Measurements from ENCODE around the gene CCR5.
A peak's percentile ranks its signal among the peaks of the same experiment; 100 is the strongest.

Gene CCR5

GRCh38 chr3:46368569-46368968 is 2.2 kb upstream of the CCR5 start:
- no peak for FAIRE-seq
- DNase-seq (ENCODE audit: insufficient read length, low spot score) = no peak
- peak; percentile 15 for TF ChIP-seq CTCF (IDR thresholded peaks at IDR 0.05; ENCODE audit: insufficient read depth, missing control alignments)

DNA sequence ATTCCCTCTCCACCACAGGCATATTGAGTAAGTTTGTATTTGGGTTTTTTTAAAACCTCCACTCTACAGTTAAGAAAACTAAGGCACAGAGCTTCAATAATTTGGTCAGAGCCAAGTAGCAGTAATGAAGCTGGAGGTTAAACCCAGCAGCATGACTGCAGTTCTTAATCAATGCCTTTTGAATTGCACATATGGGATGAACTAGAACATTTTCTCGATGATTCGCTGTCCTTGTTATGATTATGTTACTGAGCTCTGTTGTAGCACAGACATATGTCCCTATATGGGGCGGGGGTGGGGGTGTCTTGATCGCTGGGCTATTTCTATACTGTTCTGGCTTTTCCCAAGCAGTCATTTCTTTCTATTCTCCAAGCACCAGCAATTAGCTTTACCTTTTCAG is 1.6 kb upstream of the CCR5 start:
- DNase-seq (ENCODE audit: insufficient read length, low spot score) (no peak), FAIRE-seq (no peak)
- TF ChIP-seq CTCF (IDR thresholded peaks at IDR 0.05; ENCODE audit: insufficient read depth, missing control alignments) = no peak

GRCh38 chr3:46369675-46370132 is 1.0 kb upstream of the CCR5 start:
- TF ChIP-seq CTCF (IDR thresholded peaks at IDR 0.05; ENCODE audit: insufficient read depth, missing control alignments) = no peak
- no peak for FAIRE-seq
- no peak for DNase-seq (ENCODE audit: insufficient read length, low spot score)

- DNase-seq (ENCODE audit: insufficient read length, low spot score) = no peak
- FAIRE-seq = no peak
- TF ChIP-seq CTCF (IDR thresholded peaks at IDR 0.05; ENCODE audit: insufficient read depth, missing control alignments) = no peak
Observed at GRCh38 chr3:46371519-46372340, 984 bp downstream of the CCR5 start.

DNA sequence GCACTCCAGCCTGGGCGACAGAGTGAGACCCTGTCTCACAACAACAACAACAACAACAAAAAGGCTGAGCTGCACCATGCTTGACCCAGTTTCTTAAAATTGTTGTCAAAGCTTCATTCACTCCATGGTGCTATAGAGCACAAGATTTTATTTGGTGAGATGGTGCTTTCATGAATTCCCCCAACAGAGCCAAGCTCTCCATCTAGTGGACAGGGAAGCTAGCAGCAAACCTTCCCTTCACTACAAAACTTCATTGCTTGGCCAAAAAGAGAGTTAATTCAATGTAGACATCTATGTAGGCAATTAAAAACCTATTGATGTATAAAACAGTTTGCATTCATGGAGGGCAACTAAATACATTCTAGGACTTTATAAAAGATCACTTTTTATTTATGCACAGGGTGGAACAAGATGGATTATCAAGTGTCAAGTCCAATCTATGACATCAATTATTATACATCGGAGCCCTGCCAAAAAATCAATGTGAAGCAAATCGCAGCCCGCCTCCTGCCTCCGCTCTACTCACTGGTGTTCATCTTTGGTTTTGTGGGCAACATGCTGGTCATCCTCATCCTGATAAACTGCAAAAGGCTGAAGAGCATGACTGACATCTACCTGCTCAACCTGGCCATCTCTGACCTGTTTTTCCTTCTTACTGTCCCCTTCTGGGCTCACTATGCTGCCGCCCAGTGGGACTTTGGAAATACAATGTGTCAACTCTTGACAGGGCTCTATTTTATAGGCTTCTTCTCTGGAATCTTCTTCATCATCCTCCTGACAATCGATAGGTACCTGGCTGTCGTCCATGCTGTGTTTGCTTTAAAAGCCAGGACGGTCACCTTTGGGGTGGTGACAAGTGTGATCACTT is 2.0 kb downstream of the CCR5 start:
- FAIRE-seq (no peak), DNase-seq (ENCODE audit: insufficient read length, low spot score) (no peak)
- TF ChIP-seq CTCF (IDR thresholded peaks at IDR 0.05; ENCODE audit: insufficient read depth, missing control alignments) = peak; percentile 18

- FAIRE-seq (no peak), DNase-seq (ENCODE audit: insufficient read length, low spot score) (no peak)
- no peak for TF ChIP-seq CTCF (IDR thresholded peaks at IDR 0.05; ENCODE audit: insufficient read depth, missing control alignments)
Observed at GRCh38 chr3:46374755-46375154, 4.0 kb downstream of the CCR5 start.
